ENCODE measurements around the gene NPRL2. TPM values are rescaled to one million over a fixed set of nuclear protein-coding genes. Genes with fewer than 3 reads are reported as not detected.
A peak's percentile ranks its signal among the peaks of the same experiment; 100 is the strongest.

NPRL2 gene
- total and polyA plus RNA-seq, 2 donors (not counting 1 experiment from before 2014, with no cell fraction given), result 21.4 to 27.2 TPM

DNA sequence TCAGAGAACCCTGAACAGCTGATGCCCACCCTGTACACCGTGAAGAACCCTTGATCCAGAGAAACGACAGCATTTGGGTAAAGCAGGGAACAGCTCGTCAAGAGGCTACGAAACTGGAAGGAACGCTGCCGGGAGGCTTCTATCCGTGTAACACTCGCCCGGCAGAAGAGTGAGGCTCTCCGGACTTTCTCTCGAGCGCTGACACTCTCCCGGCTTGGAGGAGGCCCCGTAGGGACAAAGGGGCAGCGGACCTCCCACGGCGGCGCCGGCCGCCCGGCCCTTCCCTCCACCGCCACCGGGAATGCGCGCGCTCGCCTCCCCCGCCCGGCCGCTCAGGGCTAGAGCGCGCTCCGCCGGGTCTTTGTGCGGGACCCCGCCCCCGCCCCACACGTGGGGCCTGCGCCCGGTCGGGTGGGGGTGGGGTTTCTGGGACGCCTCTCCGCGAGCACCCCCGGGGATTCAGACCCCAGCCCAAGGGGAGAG lies 29.7 kb downstream of the NPRL2 start:
- no peaks in the 10 kb centered on the region for H3K27me3 ChIP-seq (ENCODE audit: control insufficient read depth, insufficient read depth, low read length)
- peak; percentile 65 for DNase-seq (ENCODE audit: low read depth in 2 of 2)
- no peak overlapping the region for H2AFZ ChIP-seq (ENCODE audit: low read length)
- H3K4me2 ChIP-seq (ENCODE audit: extremely low read depth, insufficient read depth, low read length), result peak overlapping the region; percentile 87
- peaks cover 7% of the 10 kb centered on the region for H3K4me1 ChIP-seq (ENCODE audit: control insufficient read depth, extremely low read depth, insufficient read depth, low read length)
- H3K79me2 ChIP-seq (ENCODE audit: control insufficient read depth, insufficient read depth, low read length), result peaks cover 23% of the 10 kb centered on the region
- peaks cover 19% of the 10 kb centered on the region for H3K36me3 ChIP-seq (ENCODE audit: control insufficient read depth, insufficient read depth, low read length)
- H3K27ac ChIP-seq (ENCODE audit: insufficient read depth, low read length), result peak overlapping the region; percentile 99
- H3K9ac ChIP-seq (ENCODE audit: insufficient read depth, low read length), result peak overlapping the region; percentile 99
- H4K20me1 ChIP-seq (ENCODE audit: control insufficient read depth, extremely low read depth, insufficient read depth, low read length), result no peaks in the 10 kb centered on the region
- no peaks in the 10 kb centered on the region for H3K9me3 ChIP-seq (ENCODE audit: control insufficient read depth, insufficient read depth, low read depth, low read length)
- TF ChIP-seq, protein P1, sequence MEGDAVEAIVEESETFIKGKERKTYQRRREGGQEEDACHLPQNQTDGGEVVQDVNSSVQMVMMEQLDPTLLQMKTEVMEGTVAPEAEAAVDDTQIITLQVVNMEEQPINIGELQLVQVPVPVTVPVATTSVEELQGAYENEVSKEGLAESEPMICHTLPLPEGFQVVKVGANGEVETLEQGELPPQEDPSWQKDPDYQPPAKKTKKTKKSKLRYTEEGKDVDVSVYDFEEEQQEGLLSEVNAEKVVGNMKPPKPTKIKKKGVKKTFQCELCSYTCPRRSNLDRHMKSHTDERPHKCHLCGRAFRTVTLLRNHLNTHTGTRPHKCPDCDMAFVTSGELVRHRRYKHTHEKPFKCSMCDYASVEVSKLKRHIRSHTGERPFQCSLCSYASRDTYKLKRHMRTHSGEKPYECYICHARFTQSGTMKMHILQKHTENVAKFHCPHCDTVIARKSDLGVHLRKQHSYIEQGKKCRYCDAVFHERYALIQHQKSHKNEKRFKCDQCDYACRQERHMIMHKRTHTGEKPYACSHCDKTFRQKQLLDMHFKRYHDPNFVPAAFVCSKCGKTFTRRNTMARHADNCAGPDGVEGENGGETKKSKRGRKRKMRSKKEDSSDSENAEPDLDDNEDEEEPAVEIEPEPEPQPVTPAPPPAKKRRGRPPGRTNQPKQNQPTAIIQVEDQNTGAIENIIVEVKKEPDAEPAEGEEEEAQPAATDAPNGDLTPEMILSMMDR (conservative IDR thresholded peaks at IDR 0.05 in 1 of 2, IDR thresholded peaks at IDR 0.05 in 1 of 2; ENCODE audit: low read depth in 1 of 2, low read length in 2 of 2), result no peak
- no peak for TF ChIP-seq EZH2 (IDR thresholded peaks at IDR 0.05; ENCODE audit: low read length, missing control alignments)
- peak overlapping the region; percentile 64 to 84 (median 68) for H3K4me3 ChIP-seq (replicated peaks in 1 of 4; ENCODE audit: control extremely low read depth in 1 of 4, insufficient read depth in 1 of 4, low read depth in 3 of 4, low read length in 4 of 4)

GRCh38 chr3:50319894-50320625 lies 30.5 kb downstream of the NPRL2 start:
- H3K9me3 ChIP-seq (ENCODE audit: control insufficient read depth, insufficient read depth, low read depth, low read length), result no peaks in the 10 kb centered on the region
- no peak for TF ChIP-seq EZH2 (IDR thresholded peaks at IDR 0.05; ENCODE audit: low read length, missing control alignments)
- TF ChIP-seq, protein P1 (conservative IDR thresholded peaks at IDR 0.05 in 1 of 2, IDR thresholded peaks at IDR 0.05 in 1 of 2; ENCODE audit: low read depth in 1 of 2, low read length in 2 of 2), result no peak
- no peak overlapping the region for H3K27ac ChIP-seq (ENCODE audit: insufficient read depth, low read length)
- peaks cover 18% of the 10 kb centered on the region for H3K36me3 ChIP-seq (ENCODE audit: control insufficient read depth, insufficient read depth, low read length)
- H3K4me1 ChIP-seq (ENCODE audit: control insufficient read depth, extremely low read depth, insufficient read depth, low read length), result peaks cover 7% of the 10 kb centered on the region
- no peaks in the 10 kb centered on the region for H3K27me3 ChIP-seq (ENCODE audit: control insufficient read depth, insufficient read depth, low read length)
- no peak overlapping the region for H2AFZ ChIP-seq (ENCODE audit: low read length)
- no peak for DNase-seq (ENCODE audit: low read depth in 2 of 2)
- peak overlapping the region; percentile 87 for H3K4me2 ChIP-seq (ENCODE audit: extremely low read depth, insufficient read depth, low read length)
- H3K4me3 ChIP-seq (replicated peaks in 1 of 4; ENCODE audit: control extremely low read depth in 1 of 4, insufficient read depth in 1 of 4, low read depth in 3 of 4, low read length in 4 of 4), result peak overlapping the region; percentile 64 to 84 (median 68)
- H3K9ac ChIP-seq (ENCODE audit: insufficient read depth, low read length), result no peak overlapping the region
- no peaks in the 10 kb centered on the region for H4K20me1 ChIP-seq (ENCODE audit: control insufficient read depth, extremely low read depth, insufficient read depth, low read length)
- H3K79me2 ChIP-seq (ENCODE audit: control insufficient read depth, insufficient read depth, low read length), result peaks cover 23% of the 10 kb centered on the region

DNA sequence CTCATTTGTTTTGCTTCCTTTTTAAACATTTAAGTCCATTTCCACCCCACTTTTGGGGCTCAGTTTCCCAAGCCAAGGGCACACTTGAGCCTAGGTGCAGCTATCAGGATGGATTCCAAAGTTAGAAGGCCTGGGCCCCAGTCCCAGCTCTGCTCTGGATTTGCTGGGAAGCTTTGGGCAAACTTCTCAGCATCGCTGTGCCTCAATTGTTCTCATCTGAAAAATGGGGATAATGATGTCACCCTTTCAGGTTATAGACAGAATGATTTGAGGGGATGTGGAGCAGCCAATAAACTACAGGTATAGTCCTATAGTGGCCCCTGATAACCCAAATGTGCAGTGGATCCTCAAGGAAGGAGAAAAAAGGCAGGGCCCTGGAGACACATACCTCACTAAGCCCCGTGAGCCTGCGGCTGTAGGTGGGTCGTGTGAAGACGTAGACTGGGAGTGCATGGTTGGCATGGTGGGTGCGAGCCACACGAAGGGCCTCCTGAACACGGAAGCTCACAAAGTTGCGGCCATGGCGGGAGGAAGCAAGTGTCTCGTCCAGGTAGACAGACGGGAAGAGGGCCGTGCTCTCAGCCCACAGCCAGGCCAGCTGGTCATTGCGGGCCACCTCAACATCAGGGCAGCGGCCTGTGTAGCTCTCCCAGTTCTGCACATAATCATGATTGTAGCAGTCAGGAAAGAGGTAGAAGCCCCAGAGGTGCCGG lies 31.2 kb downstream of the NPRL2 start:
- Histone ChIP-seq H3K9ac (ENCODE audit: insufficient read depth, low read length) (no peak overlapping the region), H3K4me2 (ENCODE audit: extremely low read depth, insufficient read depth, low read length) (no peak overlapping the region), H2AFZ (ENCODE audit: low read length) (no peak overlapping the region), H3K4me3 (replicated peaks in 1 of 4; ENCODE audit: control extremely low read depth in 1 of 4, insufficient read depth in 1 of 4, low read depth in 3 of 4, low read length in 4 of 4) (no peak overlapping the region), H3K27me3 (ENCODE audit: control insufficient read depth, insufficient read depth, low read length) (no peaks in the 10 kb centered on the region), H3K9me3 (ENCODE audit: control insufficient read depth, insufficient read depth, low read depth, low read length) (no peaks in the 10 kb centered on the region), H3K4me1 (ENCODE audit: control insufficient read depth, extremely low read depth, insufficient read depth, low read length) (peaks cover 7% of the 10 kb centered on the region), H4K20me1 (ENCODE audit: control insufficient read depth, extremely low read depth, insufficient read depth, low read length) (no peaks in the 10 kb centered on the region), H3K27ac (ENCODE audit: insufficient read depth, low read length) (no peak overlapping the region), H3K36me3 (ENCODE audit: control insufficient read depth, insufficient read depth, low read length) (peaks cover 18% of the 10 kb centered on the region), H3K79me2 (ENCODE audit: control insufficient read depth, insufficient read depth, low read length) (peaks cover 23% of the 10 kb centered on the region)
- no peak for TF ChIP-seq EZH2 (IDR thresholded peaks at IDR 0.05; ENCODE audit: low read length, missing control alignments)
- TF ChIP-seq, protein P1 (conservative IDR thresholded peaks at IDR 0.05 in 1 of 2, IDR thresholded peaks at IDR 0.05 in 1 of 2; ENCODE audit: low read depth in 1 of 2, low read length in 2 of 2), result no peak
- no peak for DNase-seq (ENCODE audit: low read depth in 2 of 2)
